MM.1S (cell line): Measurements from ENCODE around the gene LIMS2.

ENCODE experiments used
- DNase-seq: peaks from one replicate; pipeline ENCODE4 v3.0.0-alpha.2; 2015
- H2AFZ ChIP-seq: fragments of 300-600 bp; sonication (generic); 2 replicates; pipeline ENCODE4 v1.6.0; 2016; ENCODE audit warnings: antibody characterized with exemption, low read length
- H3F3A ChIP-seq: fragments of 300-600 bp; sonication (generic); 2 replicates; pipeline ENCODE4 v1.6.1; 2016; ENCODE audit warnings: mild to moderate bottlenecking, antibody characterized with exemption, low read length, moderate library complexity, mixed read lengths; ENCODE audit not compliant: insufficient read depth
- H3K27ac ChIP-seq: fragments of 300-600 bp; sonication (generic); 2 replicates; pipeline ENCODE4 v1.5.1; 2016; ENCODE audit warnings: mild to moderate bottlenecking, low read length
- H3K27me3 ChIP-seq: fragments of 300-600 bp; sonication (generic); replicated peaks from 2 replicates; pipeline ENCODE4 v1.6.0; 2016; ENCODE audit warnings: low read length; ENCODE audit not compliant: insufficient read depth
- H3K36me3 ChIP-seq: fragments of 300-600 bp; sonication (generic); replicated peaks from 2 replicates; pipeline ENCODE4 v1.6.1; 2016; ENCODE audit warnings: mild to moderate bottlenecking, low read length, mixed read lengths; ENCODE audit not compliant: insufficient read depth
- H3K4me1 ChIP-seq: fragments of 300-600 bp; sonication (generic); 2 replicates; pipeline ENCODE4 v1.6.1; 2016; ENCODE audit warnings: low read length, mixed read lengths
- H3K4me2 ChIP-seq: fragments of 300-600 bp; sonication (generic); 2 replicates; pipeline ENCODE4 v1.6.0; 2016; ENCODE audit warnings: low read depth, low read length
- H3K4me3 ChIP-seq: fragments of 300-600 bp; sonication (generic); 2 replicates; pipeline ENCODE4 v1.5.1; 2016; ENCODE audit warnings: low read length, mixed read lengths
- H3K79me2 ChIP-seq: fragments of 300-600 bp; sonication (generic); 2 replicates; pipeline ENCODE4 v1.6.1; 2016; ENCODE audit warnings: mixed run types, low read length, mixed read lengths
- H3K9ac ChIP-seq: fragments of 300-600 bp; sonication (generic); 2 replicates; pipeline ENCODE4 v1.6.1; 2016; ENCODE audit warnings: low read length, mixed read lengths
- H3K9me2 ChIP-seq: fragments of 300-600 bp; sonication (generic); replicated peaks from 2 replicates; pipeline ENCODE4 v1.6.1; 2016; ENCODE audit warnings: mild to moderate bottlenecking, low read length, mixed read lengths; ENCODE audit not compliant: insufficient read depth
- H3K9me3 ChIP-seq: fragments of 300-600 bp; sonication (generic); replicated peaks from 2 replicates; pipeline ENCODE4 v1.6.1; 2016; ENCODE audit warnings: mild to moderate bottlenecking, low read length, mixed read lengths; ENCODE audit not compliant: insufficient read depth
- H4K20me1 ChIP-seq: fragments of 300-600 bp; sonication (generic); 2 replicates; pipeline ENCODE4 v1.6.1; 2016; ENCODE audit warnings: mild to moderate bottlenecking, low read length, moderate library complexity, mixed read lengths; ENCODE audit not compliant: insufficient read depth
- EZH2 ChIP-seq: fragments of 300-600 bp; sonication (generic); optimal IDR thresholded peaks from 2 replicates; pipeline ENCODE3; 2017; ENCODE audit warnings: low read depth, mild to moderate bottlenecking, antibody characterized with exemption, low read length, mixed read lengths
- EZH2phosphoT487 ChIP-seq: fragments of 300-600 bp; sonication (generic); IDR thresholded peaks from 2 replicates; pipeline ENCODE4 v1.6.1; 2018; ENCODE audit warnings: antibody characterized with exemption, low read length
- TF ChIP-seq, protein P1 (sequence below): fragments of 300-600 bp; sonication (generic); IDR thresholded peaks from 2 replicates; pipeline ENCODE4 v1.5.1; 2016; ENCODE audit warnings: antibody characterized with exemption, low read length, mixed read lengths

The LIMS2 gene

DNA sequence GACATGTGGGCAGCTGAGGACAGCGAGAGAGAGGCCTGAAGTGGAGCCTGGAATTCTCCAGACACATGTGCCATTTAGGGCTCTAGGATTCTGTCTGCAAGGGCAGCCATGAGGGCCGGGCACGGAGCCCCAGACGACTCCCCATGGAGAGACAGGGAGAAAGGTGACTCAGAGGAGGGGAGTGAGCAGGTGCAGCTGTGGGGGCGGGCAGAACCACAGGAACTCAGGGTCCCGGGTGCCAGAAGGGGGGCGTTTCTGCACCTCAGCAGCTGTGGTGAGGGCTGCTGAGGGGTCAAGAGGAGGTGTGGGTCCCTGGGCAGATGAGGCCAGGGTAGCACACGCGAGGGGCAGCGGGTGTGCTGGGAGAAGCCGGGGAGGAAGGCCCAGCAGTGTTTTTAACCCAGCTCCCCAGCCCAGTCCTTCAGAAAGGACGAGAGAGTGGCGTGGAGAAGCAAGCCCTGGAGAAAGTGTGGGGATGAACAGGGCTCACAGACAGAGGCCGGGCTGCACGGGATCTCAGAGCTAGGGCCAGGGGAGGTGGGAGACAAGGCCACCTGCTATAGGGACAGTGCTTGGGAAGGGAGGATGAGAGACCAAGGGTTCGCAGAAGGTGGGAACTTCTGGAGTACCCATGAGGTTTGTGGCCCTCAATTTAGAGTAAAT is 21.8 kb downstream of the LIMS2 start:
- Histone ChIP-seq H3K4me2 (no peak overlapping the region), H3K9ac (no peak overlapping the region), H3K4me1 (no peaks in the 10 kb centered on the region), H3K27ac (no peak overlapping the region), H3K79me2 (no peaks in the 10 kb centered on the region), H3K9me2 (no peaks in the 10 kb centered on the region), H4K20me1 (no peaks in the 10 kb centered on the region), H2AFZ (no peak overlapping the region), H3K36me3 (no peaks in the 10 kb centered on the region), H3K27me3 (peaks cover 29% of the 10 kb centered on the region), H3F3A (no peaks in the 10 kb centered on the region), H3K9me3 (no peaks in the 10 kb centered on the region), H3K4me3 (no peak overlapping the region)
- no peak for DNase-seq
- TF ChIP-seq EZH2 (no peak), EZH2phosphoT487 (no peak)
- TF ChIP-seq, protein P1, sequence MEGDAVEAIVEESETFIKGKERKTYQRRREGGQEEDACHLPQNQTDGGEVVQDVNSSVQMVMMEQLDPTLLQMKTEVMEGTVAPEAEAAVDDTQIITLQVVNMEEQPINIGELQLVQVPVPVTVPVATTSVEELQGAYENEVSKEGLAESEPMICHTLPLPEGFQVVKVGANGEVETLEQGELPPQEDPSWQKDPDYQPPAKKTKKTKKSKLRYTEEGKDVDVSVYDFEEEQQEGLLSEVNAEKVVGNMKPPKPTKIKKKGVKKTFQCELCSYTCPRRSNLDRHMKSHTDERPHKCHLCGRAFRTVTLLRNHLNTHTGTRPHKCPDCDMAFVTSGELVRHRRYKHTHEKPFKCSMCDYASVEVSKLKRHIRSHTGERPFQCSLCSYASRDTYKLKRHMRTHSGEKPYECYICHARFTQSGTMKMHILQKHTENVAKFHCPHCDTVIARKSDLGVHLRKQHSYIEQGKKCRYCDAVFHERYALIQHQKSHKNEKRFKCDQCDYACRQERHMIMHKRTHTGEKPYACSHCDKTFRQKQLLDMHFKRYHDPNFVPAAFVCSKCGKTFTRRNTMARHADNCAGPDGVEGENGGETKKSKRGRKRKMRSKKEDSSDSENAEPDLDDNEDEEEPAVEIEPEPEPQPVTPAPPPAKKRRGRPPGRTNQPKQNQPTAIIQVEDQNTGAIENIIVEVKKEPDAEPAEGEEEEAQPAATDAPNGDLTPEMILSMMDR, result no peak

DNA sequence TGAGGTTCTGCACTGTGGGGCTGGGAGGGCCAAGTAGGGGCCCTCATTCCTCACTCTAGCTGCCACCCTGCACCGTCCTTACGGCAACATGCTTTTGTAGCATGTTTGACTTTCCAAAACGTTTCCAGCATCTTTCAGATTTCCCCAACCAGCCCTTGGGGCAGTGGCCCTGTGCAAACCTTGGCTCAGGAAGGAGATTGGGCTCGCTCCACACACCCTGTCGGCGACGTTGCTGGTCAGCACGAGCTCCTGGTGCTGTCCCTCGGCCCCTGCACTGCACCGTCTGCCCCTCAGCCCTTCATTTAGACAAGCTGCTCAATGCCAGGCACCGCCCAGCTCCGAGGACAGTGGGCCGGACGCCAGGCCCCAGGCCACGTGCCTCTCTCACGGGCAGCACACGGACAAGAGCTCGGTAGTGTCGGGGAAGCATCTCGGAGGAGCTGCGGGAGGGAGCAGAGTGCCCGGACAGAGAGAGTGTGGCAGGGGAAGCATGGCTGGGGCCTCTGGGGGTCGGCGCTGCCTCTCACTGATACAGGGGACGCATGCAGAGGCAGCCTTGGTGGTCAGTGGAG is 22.5 kb downstream of the LIMS2 start:
- no peak overlapping the region for H3K4me3 ChIP-seq
- no peak overlapping the region for H3K27ac ChIP-seq
- no peak overlapping the region for H3K4me2 ChIP-seq
- H3K9me3 ChIP-seq, result no peaks in the 10 kb centered on the region
- H3K36me3 ChIP-seq, result no peaks in the 10 kb centered on the region
- H2AFZ ChIP-seq, result no peak overlapping the region
- no peaks in the 10 kb centered on the region for H3K79me2 ChIP-seq
- no peak for DNase-seq
- H3K9me2 ChIP-seq, result no peaks in the 10 kb centered on the region
- no peaks in the 10 kb centered on the region for H3F3A ChIP-seq
- TF ChIP-seq, protein P1, result no peak
- TF ChIP-seq EZH2phosphoT487 (no peak), EZH2 (no peak)
- H3K9ac ChIP-seq, result no peak overlapping the region
- H3K27me3 ChIP-seq, result peaks cover 29% of the 10 kb centered on the region
- no peaks in the 10 kb centered on the region for H4K20me1 ChIP-seq
- no peaks in the 10 kb centered on the region for H3K4me1 ChIP-seq

DNA sequence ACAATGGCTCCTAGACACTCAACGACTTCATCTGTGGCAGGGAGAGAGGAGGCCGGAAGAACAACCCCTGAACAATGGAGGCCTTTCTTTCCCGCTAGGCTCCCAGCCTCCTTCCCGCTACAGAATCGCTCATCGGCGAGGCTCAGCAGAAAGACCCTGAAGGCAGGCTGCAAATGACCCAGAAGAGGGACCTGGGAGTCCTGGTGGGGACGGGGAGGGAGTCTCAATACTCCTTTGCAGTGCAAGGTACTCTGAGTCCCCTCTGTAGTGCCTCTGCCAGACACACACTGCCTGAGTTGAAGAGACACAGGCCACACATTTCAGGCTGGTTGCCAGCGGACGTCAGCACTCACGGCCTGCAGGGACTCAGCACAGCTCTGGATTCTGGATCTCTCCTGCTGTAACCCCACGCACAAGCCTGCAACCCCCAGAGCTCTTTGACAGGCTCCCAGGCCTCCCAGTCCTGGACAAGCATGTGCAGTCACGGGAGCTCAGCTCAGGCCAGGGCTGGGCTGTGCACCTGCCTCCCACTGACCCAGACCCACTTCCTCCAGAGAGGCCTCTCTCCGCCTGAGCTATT is 23.3 kb downstream of the LIMS2 start:
- Histone ChIP-seq H3K27me3 (peaks cover 29% of the 10 kb centered on the region), H3K4me3 (no peak overlapping the region), H3K9me3 (no peaks in the 10 kb centered on the region), H3K9ac (no peak overlapping the region), H4K20me1 (no peaks in the 10 kb centered on the region), H3K9me2 (no peaks in the 10 kb centered on the region), H3K79me2 (no peaks in the 10 kb centered on the region), H3K36me3 (no peaks in the 10 kb centered on the region), H3K4me2 (no peak overlapping the region), H3F3A (no peaks in the 10 kb centered on the region), H2AFZ (no peak overlapping the region), H3K27ac (no peak overlapping the region), H3K4me1 (no peaks in the 10 kb centered on the region)
- DNase-seq, result no peak
- TF ChIP-seq, protein P1, result no peak
- TF ChIP-seq EZH2, result no peak
- TF ChIP-seq EZH2phosphoT487, result no peak
